Gastrocnemius medialis (tissue), 4 donors: Measurements from ENCODE around the gene COL6A2.

Experiments used
- POLR2A ChIP-seq, 2 donors: fragments of 450-650 bp; IDR thresholded peaks; one replicate each; pipeline ENCODE4 v1.6.1; 2017; ENCODE audit warnings: antibody characterized with exemption in 2 of 2, mild to moderate bottlenecking in 2 of 2, moderate library complexity in 2 of 2
- TF ChIP-seq, protein P1 (sequence below), 5 experiments: fragments of 450-650 bp in 3 of 5; fragments of 200-600 bp in 2 of 5; sonication (generic) in 2 of 5; IDR thresholded peaks in 4 of 5; conservative IDR thresholded peaks in 1 of 5; 1 replicate in 4 of 5; 2 replicates in 1 of 5; pipeline ENCODE4 v1.5.1; 2016 to 2019; ENCODE audit warnings: antibody characterized with exemption in 5 of 5, mild to moderate bottlenecking in 3 of 5, moderate library complexity in 3 of 5

DNA sequence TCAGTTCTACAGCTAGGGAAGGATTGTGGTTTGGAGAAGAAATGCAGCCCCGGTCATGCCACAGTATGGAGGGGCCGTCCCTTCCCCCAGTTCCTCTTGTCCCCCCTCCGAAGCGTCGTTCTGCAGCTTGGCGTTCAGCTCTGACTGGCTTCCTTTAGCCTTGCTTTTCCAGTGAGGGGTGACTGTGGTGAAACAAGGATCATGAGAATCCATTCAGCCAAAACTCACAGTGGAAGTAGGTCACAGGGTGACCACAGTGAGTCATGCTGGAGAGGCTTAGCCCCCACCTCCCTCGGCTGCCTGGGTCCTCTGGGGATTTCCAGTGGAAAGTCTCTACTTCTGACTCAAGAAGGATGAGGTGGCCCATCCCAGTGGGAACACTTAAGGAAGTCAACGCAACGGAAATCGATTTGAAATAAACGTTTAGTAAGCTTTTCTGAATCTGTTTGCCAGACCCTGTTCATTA lies 37.3 kb upstream of the COL6A2 start:
- TF ChIP-seq, protein P1, sequence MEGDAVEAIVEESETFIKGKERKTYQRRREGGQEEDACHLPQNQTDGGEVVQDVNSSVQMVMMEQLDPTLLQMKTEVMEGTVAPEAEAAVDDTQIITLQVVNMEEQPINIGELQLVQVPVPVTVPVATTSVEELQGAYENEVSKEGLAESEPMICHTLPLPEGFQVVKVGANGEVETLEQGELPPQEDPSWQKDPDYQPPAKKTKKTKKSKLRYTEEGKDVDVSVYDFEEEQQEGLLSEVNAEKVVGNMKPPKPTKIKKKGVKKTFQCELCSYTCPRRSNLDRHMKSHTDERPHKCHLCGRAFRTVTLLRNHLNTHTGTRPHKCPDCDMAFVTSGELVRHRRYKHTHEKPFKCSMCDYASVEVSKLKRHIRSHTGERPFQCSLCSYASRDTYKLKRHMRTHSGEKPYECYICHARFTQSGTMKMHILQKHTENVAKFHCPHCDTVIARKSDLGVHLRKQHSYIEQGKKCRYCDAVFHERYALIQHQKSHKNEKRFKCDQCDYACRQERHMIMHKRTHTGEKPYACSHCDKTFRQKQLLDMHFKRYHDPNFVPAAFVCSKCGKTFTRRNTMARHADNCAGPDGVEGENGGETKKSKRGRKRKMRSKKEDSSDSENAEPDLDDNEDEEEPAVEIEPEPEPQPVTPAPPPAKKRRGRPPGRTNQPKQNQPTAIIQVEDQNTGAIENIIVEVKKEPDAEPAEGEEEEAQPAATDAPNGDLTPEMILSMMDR (IDR thresholded peaks at IDR 0.05 in 4 of 5, conservative IDR thresholded peaks at IDR 0.05 in 1 of 5) = no peak
- TF ChIP-seq POLR2A (IDR thresholded peaks at IDR 0.05) = no peak
